HepG2 (cell line): ENCODE measurements around the gene SMURF1.

Source experiments
- BHLHE40 ChIP-seq: IDR thresholded peaks from 2 replicates; pipeline ENCODE4 v1.6.1; 2011; ENCODE audit warnings: low read length, improper control_type of control experiment
- CTCF ChIP-seq: sonication (generic); formaldehyde crosslinking; IDR thresholded peaks from 2 replicates; pipeline ENCODE4 v1.5.0; 2020; ENCODE audit warnings: mild to moderate bottlenecking, missing genetic modification reagents, moderate library complexity
- MYNN ChIP-seq: sonication (generic); formaldehyde crosslinking; IDR thresholded peaks from 2 replicates; pipeline ENCODE4 v1.4.0; 2020; ENCODE audit warnings: mild to moderate bottlenecking, low read depth, missing genetic modification reagents
- STAT6 ChIP-seq: sonication (generic); formaldehyde crosslinking; IDR thresholded peaks from 2 replicates; pipeline ENCODE4 v1.4.0; 2020; ENCODE audit warnings: missing genetic modification reagents, mild to moderate bottlenecking, borderline replicate concordance
- TBX3 ChIP-seq: fragments of 450-650 bp; IDR thresholded peaks from 2 replicates; pipeline ENCODE4 v1.6.1; 2017; ENCODE audit warnings: antibody characterized with exemption, mild to moderate bottlenecking, inconsistent platforms, borderline replicate concordance
- ZBTB42 ChIP-seq: sonication (generic); formaldehyde crosslinking; IDR thresholded peaks from 2 replicates; pipeline ENCODE4 v1.5.0; 2020; ENCODE audit warnings: mild to moderate bottlenecking, missing genetic modification reagents
- ZMYM3 ChIP-seq: sonication (generic); formaldehyde crosslinking; IDR thresholded peaks from 2 replicates; pipeline ENCODE4 v1.5.1; 2020; ENCODE audit warnings: mild to moderate bottlenecking, missing genetic modification reagents
- ZNF615 ChIP-seq: sonication (generic); formaldehyde crosslinking; IDR thresholded peaks from 2 replicates; pipeline ENCODE4 v1.5.0; 2020; ENCODE audit warnings: mild to moderate bottlenecking, missing genetic modification reagents, borderline replicate concordance
- ZSCAN30 ChIP-seq: sonication (generic); formaldehyde crosslinking; IDR thresholded peaks from 2 replicates; pipeline ENCODE4 v1.5.0; 2020; ENCODE audit warnings: mild to moderate bottlenecking, missing genetic modification reagents

- TF ChIP-seq BHLHE40 = no peak
- TF ChIP-seq ZSCAN30 (CRISPR knock-in tag) = no peak
- no peak for TF ChIP-seq MYNN
- no peak for TF ChIP-seq ZBTB42 (CRISPR knock-in tag)
- no peak for TF ChIP-seq ZMYM3 (CRISPR knock-in tag)
- no peak for TF ChIP-seq STAT6 (CRISPR knock-in tag)
- TF ChIP-seq ZNF615 (CRISPR knock-in tag) = no peak
- TF ChIP-seq TBX3 = no peak
- TF ChIP-seq CTCF (CRISPR knock-in tag) = no peak
Observed at GRCh38 chr7:99108613-99109012, 35.3 kb downstream of the SMURF1 start.
